H1 (cell line): Measurements from ENCODE around the gene PRR36. TPM values are rescaled to one million over a fixed set of nuclear protein-coding genes. Genes with fewer than 3 reads are reported as not detected.
A peak's percentile ranks its signal among the peaks of the same experiment; 100 is the strongest.

Experiments used
- CHD1 ChIP-seq: IDR thresholded peaks from 2 replicates; pipeline ENCODE4 v1.6.1; 2012; ENCODE audit warnings: low read depth, low read length, improper control_type of control experiment
- HDAC6 ChIP-seq: IDR thresholded peaks from one replicate; pipeline ENCODE4 v1.7.1; 2012; ENCODE audit warnings: low read depth, mild to moderate bottlenecking, inconsistent platforms, low read length, moderate library complexity
- NANOG ChIP-seq: IDR thresholded peaks from 2 replicates; pipeline ENCODE4 v1.6.1; 2011; ENCODE audit warnings: low read length, low read depth, mild to moderate bottlenecking, inconsistent platforms; ENCODE audit not compliant: insufficient read depth, poor library complexity, severe bottlenecking
- PHF8 ChIP-seq: fragments of 200-600 bp; sonication (generic); conservative IDR thresholded peaks from 2 replicates; pipeline ENCODE4 v1.7.1; 2012; ENCODE audit warnings: low read depth, mild to moderate bottlenecking, inconsistent platforms, low read length, moderate library complexity
- RBBP5 ChIP-seq: IDR thresholded peaks from 2 replicates; pipeline ENCODE4 v1.7.1; 2012; ENCODE audit warnings: low read depth, mild to moderate bottlenecking, inconsistent platforms, low read length, moderate library complexity, borderline replicate concordance
- SAP30 ChIP-seq: fragments of 300-600 bp; sonication (generic); IDR thresholded peaks from 2 replicates; pipeline ENCODE4 v1.7.1; 2012; ENCODE audit warnings: low read length, moderate library complexity, mild to moderate bottlenecking, inconsistent platforms; ENCODE audit not compliant: insufficient read depth, insufficient replicate concordance
- SIN3A ChIP-seq, 2 experiments: IDR thresholded peaks in 1 of 2; conservative IDR thresholded peaks in 1 of 2; 2 replicates each; pipeline ENCODE4 v1.6.1; 2011 to 2012; ENCODE audit warnings: low read length in 2 of 2, improper control_type of control experiment in 1 of 2, low read depth in 1 of 2, mild to moderate bottlenecking in 1 of 2
- SP4 ChIP-seq: IDR thresholded peaks from 2 replicates; pipeline ENCODE4 v1.6.1; 2012; ENCODE audit warnings: low read length, inconsistent platforms
- TAF1 ChIP-seq: IDR thresholded peaks from 2 replicates; pipeline ENCODE4 v1.6.1; 2011; ENCODE audit warnings: mild to moderate bottlenecking, low read depth, low read length
- polyA plus RNA-seq, 7 experiments: library from polyadenylated mRNA; depleted of rRNA in 3 of 7; stranded (reverse) in 5 of 7; unstranded in 2 of 7; fragments of >200 nt in 5 of 7; fragments of 200-250 nt in 2 of 7; gene quantifications; 1 replicate in 5 of 7; 2 replicates in 1 of 7; 4 replicates in 1 of 7; pipeline versions ENCODE4 v1.2.1 to v1.2.3, GENCODE V29; 2011 to 2013; ENCODE audit warnings: missing spikeins in 2 of 7, mixed read lengths in 2 of 7
- total RNA-seq: library from RNA; stranded (reverse); fragmentation: NEBNext Ultra II Directional; extraction: Animal tissue kit (Norgen Biotek cat#: 25700); gene quantifications from 2 replicates; pipeline ENCODE4 v1.2.1, GENCODE V29; 2021

The PRR36 gene
- total and polyA plus RNA-seq, 2 of the 8 experiments (the other 6 are each of a cell fraction or from before 2014, with no cell fraction given): 1.6 to 23.9 TPM

DNA sequence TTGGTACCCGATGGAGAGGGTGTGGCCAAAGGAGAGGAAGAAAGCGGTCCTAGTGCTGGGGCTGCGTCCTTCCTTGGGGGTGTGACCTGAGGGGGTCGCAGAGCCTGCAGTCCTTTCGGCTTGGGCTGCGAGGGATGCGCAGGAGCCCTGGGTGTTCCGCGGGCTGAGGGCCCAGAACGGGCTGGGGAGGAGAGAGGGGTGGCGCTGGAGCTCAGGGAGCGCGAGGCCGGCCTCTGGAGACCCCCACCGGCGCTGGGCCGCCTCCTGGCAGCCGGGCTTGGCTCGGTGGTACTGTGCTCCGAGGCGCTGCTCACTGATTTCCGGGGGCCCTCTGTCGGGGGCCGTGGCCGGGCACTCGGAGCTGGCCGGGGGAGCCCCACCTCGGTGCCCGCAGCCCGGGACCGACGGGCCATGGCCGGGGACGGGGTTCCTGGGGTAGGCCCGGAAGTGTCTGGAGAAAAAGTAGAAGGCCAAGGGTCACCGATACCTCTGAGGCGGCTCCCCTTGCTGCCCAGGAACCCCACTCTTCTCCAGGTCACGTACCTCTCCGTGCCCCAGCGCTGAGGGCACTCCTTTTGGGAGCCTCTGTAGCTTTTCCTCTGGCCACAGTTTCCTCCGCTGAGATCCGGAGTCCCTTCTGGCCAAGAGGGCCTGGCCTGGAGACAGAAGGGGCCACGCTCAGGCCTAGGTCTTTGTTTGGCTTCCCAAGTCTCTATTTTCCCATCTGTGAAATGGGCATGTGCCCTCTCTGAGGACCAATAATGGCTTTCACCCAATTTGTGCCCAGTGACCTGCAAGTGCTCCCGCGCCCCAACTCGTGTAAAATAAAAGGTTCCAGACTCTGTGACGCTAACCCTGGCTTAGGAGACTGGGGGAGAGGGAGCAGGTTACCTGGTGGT is 1.6 kb downstream of the PRR36 start (continued):
- TF ChIP-seq NANOG (no peak), TAF1 (no peak), RBBP5 (0 out of 2 replicates have a peak, but pooled peaks have one; percentile 38), HDAC6 (no peak), PHF8 (no peak), CHD1 (no peak), SAP30 (no peak), SIN3A (conservative IDR thresholded peaks at IDR 0.05 in 1 of 2, IDR thresholded peaks at IDR 0.05 in 1 of 2; ENCODE audit: low read depth in 1 of 2, low read length in 2 of 2) (no peak; a peak in 1 of 4 replicates), SP4 (no peak; the same call in 1 of the 2 replicates)
